ENCODE measurements around the gene BMP8A. TPM values are rescaled to one million over a fixed set of nuclear protein-coding genes. Genes with fewer than 3 reads are reported as not detected.
"Not testable (repeated sequence)": the region's sequence is repeated elsewhere in the genome, so short reads cannot be mapped to it uniquely, and the experiment has no call there.

The BMP8A gene, protein sequence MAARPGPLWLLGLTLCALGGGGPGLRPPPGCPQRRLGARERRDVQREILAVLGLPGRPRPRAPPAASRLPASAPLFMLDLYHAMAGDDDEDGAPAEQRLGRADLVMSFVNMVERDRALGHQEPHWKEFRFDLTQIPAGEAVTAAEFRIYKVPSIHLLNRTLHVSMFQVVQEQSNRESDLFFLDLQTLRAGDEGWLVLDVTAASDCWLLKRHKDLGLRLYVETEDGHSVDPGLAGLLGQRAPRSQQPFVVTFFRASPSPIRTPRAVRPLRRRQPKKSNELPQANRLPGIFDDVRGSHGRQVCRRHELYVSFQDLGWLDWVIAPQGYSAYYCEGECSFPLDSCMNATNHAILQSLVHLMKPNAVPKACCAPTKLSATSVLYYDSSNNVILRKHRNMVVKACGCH
- 0.07 and 0.13 TPM in 2 replicates for total RNA-seq

DNA sequence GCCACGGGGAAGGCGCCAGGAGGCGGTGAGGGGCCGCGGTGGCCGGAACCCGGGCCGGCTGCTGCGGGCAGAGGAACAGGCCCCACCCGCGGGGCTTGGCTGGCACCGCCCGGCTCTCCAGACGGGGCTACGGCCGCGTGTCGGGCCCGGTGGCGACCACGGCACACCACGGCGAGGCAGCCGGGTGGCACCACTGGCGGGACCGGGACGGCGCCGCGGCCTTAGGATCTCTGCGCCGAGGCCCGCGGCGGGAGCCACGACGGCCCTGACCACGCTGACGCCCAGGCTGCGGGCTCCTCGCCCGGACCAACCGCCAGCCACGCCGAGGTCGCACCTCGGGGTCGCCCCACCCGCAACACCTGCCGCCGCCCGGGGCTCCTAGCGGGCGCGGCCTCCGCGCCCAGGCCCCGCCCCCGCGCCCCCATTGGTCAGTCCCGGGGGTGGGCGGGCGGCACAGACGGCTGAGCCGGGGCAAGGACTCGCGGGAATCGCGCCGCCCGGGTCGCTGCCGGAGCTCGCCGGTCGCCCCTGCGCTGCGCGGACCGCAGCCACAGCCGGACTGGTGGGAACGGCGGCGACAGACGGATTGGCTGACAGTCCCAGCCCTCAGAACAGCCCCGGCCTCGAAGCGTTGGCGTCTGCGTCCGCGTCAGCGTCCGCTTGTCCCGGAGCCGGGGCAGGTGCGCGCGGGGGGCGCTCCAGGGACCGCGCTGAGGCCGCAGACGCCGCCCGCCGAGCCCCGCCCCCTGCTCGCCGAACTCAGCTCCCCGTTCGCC, at the start of gene BMP8A:
Gene BMP8A, plus strand, starts transcription at position 491 of the 776 bp plus-strand sequence. CDS start 356 bp downstream, outside the sequence.
- DNase-seq (ENCODE audit: low read depth, low spot score): no peak

DNA sequence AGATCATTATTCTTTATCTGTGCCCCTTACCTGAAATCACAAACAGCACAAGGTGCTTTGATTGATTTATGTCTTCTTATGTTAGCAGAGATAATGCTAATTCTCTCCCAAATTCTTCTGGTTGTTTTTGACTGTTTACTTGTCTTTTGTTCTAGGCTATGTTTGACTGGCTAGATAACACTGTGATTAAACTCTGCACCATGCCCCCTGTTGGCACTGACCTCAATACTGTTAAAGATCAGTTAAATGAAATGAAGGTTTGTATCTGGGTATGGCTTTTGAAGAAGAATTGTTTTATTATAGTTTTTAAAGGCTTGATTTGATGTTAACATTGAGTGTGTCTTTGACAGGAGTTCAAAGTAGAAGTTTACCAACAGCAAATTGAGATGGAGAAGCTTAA, 49.6 kb upstream of the BMP8A start:
- DNase-seq (ENCODE audit: low read depth, low spot score): no peak

DNA sequence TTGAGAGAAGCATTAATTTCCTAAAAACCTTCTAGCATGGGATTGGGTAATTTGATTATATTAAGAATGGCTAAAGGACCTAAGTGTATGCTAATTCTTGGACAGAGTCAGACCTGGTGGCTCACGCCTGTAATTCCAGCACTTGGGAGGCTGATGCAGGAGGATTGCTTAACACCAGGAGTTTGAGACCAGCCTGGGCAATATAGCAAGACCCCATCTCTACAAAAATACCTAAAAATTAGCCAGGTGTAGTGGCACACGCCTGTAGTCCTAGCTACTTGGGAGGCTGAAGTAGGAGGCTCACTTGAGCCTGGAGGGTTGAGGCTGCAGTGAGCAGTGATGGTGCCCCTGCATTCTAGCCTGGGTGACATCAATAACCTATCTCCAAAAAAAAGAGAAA, 45.9 kb upstream of the BMP8A start:
- DNase-seq (ENCODE audit: low read depth, low spot score): no peak

DNA sequence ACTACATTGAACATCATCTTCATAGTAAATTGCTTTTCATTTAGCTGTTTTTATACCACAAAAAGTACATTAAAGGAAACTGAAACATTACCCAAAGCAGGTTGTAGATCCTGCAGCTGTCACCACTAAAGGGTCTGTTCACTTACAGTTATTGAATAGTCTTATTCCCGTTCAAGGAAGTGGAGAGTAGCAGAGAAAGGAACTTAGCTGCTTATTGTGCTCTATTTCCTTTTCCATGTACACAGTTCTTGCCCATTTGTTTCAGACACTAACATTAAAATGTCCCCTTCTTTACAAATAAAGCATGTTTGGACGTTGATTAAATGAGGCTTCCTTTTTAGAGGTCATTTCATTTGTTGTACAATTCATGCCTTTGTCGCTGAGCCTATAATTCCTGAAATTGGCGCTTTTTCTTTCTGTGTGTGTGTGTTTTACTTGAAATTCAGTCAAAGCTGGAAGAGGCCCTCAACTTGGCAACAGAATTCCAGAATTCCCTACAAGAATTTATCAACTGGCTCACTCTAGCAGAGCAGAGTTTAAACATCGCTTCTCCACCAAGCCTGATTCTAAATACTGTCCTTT, 44.4 kb upstream of the BMP8A start:
- no peak for DNase-seq (ENCODE audit: low read depth, low spot score)

DNA sequence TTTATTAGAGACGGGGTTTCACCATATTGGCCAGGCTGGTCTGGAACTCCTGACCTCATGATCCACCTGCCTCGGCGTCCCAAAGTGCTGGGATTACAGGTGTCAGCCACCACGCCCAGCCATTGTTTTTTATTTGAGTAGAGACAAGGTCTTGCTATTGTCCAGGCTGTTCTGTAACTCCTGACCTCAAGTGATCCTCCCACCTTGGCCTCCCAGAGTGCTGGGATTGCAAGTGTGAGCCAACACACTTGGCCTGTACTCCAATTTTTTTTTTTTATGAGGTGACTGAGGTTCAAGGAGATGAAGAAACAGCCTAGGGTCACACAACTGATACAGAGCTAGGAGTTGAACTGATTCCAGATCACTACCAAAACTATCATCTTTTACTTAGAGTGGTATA, 41.4 kb upstream of the BMP8A start:
- not testable (repeated sequence) for DNase-seq (ENCODE audit: low read depth, low spot score)

DNA sequence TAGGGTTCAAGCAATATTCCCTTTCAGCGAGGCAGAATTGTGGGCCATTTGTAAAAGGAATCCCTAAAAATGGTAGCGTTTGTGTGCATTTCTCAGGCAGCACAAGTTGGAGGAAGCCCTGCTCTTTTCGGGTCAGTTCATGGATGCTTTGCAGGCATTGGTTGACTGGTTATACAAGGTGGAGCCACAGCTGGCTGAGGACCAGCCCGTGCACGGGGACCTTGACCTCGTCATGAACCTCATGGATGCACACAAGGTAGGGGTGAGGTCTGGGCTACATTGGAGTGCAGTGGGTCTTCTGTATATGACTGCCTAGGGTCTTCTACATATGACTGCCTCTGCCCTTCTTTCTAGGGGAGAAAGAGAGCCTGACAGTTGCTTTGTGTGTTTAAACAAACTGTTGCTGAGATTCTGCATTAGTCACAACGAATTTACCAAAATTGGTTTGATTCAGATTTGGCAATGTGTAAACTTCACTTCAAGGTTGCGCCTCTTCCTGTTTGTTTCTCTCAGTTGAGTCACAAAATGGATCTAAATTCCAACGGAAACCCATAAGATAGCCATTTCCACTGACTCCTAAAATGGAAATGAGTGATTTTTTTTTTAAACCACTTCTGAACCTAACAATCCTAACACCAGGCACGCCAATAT, 40.4 kb upstream of the BMP8A start:
- DNase-seq (ENCODE audit: low read depth, low spot score): peak; percentile 83

DNA sequence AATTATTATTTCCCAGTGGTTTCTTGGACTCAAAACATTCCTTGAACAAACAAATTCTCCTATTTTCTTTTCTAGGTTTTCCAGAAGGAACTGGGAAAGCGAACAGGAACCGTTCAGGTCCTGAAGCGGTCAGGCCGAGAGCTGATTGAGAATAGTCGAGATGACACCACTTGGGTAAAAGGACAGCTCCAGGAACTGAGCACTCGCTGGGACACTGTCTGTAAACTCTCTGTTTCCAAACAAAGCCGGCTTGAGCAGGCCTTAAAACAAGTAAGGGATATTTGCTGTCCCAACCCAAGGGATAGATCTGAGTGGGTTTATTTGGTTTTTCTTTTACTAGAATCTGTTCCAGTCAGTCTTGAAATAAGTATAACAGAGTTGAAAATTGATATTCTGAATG, 39.4 kb upstream of the BMP8A start:
- no peak for DNase-seq (ENCODE audit: low read depth, low spot score)

DNA sequence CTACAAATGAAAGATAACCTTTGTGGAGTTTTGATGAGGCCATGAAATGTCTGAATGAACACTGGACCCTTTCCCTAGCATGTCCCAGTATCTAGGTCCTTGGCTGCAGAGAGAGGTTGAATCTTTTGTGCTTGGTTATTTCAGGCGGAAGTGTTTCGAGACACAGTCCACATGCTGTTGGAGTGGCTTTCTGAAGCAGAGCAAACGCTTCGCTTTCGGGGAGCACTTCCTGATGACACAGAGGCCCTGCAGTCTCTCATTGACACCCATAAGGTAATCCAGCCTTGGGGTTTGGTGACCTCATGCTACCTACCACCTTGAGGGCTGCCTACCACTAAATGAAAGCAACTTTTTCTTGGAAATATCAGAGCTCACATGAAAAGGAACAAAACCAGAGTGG, 38.9 kb upstream of the BMP8A start:
- no peak for DNase-seq (ENCODE audit: low read depth, low spot score)

DNA sequence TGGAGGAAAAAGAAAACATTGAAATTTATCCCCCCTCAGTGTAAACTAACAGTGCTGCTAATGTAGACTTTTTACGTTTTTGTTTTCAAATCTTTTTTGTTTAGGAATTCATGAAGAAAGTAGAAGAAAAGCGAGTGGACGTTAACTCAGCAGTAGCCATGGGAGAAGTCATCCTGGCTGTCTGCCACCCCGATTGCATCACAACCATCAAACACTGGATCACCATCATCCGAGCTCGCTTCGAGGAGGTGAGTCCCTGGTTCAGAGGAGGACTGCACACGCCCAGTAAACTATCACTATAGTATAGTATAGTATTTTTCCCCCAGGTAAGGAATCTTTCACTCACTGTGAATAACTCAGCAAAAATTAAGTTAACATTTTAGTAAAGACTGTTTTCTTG, 37.8 kb upstream of the BMP8A start:
- DNase-seq (ENCODE audit: low read depth, low spot score): no peak

DNA sequence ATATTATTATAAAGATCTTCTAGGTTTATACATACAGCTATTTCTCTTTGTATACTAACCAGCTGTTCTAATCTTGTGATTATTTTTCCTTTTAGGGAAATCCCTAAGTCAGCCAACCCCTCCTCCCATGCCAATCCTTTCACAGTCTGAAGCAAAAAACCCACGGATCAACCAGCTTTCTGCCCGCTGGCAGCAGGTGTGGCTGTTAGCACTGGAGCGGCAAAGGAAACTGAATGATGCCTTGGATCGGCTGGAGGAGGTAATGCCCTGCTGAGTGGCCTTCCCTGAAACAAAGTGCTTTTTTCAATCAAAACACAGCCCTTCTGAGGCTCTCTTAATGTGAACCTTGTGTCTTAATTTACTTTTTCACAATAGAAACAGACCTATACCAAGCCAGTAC, 32.4 kb upstream of the BMP8A start:
- DNase-seq (ENCODE audit: low read depth, low spot score): no peak

DNA sequence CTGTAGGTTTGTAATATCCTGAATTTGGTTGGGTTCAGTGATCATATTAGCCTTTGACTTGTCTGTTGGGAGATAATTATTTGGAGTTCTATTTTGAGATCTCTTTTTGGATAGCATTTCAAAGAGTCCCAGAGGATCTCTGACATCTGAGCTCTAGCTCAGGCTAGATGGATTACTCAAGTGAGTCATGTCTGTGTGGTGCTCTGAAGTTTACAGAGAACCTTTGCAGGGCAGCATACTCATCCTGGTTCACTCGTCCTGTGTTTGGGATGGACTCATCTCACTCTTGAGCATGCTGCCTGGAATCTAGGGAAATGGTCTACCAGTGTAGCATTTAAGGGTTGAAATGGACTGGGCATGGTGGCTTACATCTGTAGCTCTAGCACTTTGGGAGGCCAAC, 29.4 kb upstream of the BMP8A start:
- no peak for DNase-seq (ENCODE audit: low read depth, low spot score)

DNA sequence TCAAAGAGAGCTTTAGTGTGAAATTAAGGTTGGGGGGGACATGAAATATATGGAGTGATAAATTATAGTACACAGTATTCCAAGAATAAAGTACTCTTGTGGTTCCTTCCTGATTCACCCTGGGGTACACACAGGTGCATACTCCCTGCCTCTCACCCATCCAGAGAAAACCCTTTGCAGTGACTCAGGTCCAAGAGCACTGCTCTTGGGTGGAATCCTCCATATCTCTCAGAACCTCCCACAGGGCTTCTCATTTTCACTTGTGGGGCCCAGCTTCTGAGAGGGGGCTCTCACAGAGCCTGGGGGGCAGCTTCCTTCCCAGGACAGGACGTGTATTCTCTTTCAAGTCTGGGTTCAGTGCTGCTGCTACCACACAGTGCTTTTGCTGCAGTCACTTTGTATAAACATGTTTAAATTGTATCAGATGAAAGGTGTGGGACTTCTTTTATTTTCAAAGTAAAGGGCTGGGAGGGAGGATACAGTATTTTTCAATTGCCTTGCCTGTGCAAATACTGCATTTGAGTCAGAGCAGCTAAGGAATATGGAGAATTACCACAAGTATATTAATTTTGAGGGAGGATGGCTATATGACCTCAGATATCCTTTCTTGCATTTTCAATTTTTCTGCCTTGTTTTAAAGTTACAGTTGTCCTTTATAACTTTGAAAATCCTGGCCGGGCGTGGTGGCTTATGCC, 24.9 kb upstream of the BMP8A start:
- DNase-seq (ENCODE audit: low read depth, low spot score): no peak

DNA sequence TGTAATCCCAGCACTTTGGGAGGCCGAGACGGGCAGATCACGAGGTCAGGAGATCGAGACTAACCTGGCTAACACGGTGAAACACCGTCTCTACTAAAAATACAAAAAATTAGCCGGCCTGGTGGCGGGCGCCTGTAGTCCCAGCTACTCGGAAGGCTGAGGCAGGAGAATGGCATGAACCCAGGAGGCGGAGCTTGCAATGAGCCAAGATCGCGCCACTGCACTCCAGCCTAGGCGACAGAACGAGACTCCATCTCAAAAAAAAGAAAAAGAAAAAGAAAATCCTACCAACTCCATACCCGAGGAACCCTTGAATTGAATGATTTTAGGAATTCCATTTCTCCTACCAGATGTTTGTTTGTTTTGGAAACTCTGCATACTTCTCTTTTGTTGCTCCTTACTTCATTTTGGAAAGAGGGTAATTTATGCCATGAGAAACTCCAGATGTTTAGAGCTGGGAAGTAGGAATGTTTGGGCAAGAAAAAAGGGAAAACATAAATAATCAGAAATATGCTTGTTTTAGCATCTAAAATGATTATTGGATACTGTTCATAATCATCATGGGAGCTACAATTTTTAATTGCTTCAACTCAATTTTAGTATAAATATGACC, 24.2 kb upstream of the BMP8A start:
- not testable (repeated sequence) for DNase-seq (ENCODE audit: low read depth, low spot score)

DNA sequence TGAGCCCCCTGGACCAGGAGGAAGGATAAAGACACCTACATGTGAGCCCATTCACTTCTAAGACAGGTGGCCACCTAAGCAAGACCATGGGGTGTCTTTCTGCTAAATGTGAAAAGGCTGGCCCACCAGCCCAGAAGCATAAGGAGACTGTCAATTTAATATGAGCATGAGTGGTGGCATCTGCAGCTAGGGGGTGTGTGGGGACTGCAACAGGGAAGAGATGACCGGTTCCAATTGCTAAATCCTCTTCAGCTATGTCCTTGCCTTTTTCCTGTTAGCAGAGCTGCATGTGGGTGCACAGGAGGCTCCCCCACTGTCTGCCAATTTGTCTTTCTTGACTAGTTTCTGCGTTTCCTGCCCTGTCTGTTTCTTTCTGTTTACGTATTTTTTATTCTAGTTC, 22.3 kb upstream of the BMP8A start:
- no peak for DNase-seq (ENCODE audit: low read depth, low spot score)

DNA sequence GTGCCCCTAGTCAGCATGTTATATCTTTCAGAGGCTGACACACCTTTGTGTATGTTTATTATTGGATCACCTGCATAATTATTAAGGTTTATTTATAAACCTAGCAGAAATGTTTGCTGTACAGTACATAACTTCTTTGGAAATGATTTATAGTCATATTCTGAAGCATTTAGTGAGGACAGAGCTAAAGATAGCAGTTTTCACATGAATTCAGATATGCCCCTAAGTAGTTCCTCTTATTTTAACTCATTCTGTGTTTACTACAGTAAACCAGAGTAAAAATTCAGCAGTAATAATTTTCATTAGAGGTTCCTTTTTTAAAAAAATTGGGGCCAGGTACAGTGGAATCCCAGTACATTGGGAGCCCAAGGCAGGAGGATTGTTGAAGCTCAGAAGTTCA, 21.4 kb upstream of the BMP8A start:
- DNase-seq (ENCODE audit: low read depth, low spot score): no peak

DNA sequence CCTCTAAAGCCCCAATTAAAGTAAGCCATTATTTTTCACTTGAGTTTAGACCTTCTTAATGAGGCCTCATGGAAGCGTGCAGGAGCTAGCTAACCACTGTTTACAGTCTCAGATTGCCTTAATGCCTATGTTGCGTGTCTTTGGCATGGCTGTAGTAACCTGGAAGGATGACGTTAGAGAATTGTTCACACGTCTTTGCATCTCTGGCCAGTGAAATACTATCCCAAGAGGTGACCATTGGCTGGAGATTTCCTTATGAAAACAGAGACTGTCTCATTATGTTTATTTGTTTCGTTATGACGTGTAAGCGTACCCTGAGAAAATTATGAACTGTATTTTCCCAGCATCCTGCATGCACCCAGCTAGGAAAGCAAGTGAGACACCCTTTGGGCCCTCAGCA, 18.6 kb upstream of the BMP8A start:
- DNase-seq (ENCODE audit: low read depth, low spot score): no peak

DNA sequence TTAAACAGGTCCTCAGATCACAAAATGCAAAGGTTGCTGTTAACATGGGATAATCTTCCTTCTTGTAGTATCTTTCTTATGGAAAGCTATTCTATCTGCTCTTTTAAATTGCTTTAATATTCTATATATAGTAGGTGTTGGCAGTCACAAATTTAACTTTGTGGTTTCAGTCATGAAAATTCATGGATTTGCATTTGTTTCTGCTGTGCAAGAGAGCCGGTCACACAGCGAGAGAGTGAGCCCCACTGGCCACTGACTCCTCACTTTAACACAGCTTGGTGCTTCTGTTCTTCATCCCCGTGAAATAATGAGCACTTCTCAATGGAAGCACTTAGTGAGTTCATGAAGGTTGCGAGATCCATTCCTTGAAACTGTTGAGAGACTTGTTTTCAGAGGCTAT, 18.1 kb upstream of the BMP8A start:
- no peak for DNase-seq (ENCODE audit: low read depth, low spot score)

DNA sequence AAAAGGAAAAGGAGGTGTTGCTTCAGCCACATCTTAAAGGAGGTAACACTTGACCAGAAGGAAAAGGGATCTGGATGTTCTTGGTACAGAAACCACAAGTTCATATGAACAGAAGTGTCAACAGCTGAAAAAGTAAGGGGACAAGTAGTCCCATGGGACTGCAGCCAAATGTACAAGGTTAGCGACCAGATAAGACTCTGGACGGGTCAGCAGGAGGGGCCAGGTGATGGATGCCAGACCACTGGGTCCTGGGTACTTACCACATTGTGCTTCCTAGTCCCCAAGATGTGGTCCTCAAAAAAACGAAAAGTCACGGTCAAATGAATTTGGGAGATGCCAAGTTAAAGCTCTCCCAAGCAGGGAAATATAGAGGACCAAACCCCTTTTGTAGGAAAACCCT, 16.6 kb upstream of the BMP8A start:
- DNase-seq (ENCODE audit: low read depth, low spot score): no peak

DNA sequence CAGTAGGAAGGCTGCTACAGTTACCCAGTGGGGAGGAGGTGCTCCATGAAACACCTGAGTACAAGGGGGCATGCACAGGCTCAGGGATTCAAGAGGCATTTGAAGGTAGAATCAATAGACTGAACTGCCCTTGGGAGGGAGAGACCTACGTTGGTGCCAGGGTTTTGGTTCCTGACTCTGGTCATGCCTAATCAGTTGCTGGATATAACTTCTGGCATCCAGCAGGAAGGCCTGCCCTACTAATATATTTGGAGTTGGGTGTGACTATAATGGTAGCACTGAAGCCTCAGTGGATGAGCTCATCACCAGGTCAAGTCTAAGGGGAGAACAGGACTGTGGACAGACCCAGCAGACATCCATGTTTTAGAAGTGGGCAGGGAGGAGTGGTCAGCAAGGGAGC, 15.9 kb upstream of the BMP8A start:
- not testable (repeated sequence) for DNase-seq (ENCODE audit: low read depth, low spot score)

DNA sequence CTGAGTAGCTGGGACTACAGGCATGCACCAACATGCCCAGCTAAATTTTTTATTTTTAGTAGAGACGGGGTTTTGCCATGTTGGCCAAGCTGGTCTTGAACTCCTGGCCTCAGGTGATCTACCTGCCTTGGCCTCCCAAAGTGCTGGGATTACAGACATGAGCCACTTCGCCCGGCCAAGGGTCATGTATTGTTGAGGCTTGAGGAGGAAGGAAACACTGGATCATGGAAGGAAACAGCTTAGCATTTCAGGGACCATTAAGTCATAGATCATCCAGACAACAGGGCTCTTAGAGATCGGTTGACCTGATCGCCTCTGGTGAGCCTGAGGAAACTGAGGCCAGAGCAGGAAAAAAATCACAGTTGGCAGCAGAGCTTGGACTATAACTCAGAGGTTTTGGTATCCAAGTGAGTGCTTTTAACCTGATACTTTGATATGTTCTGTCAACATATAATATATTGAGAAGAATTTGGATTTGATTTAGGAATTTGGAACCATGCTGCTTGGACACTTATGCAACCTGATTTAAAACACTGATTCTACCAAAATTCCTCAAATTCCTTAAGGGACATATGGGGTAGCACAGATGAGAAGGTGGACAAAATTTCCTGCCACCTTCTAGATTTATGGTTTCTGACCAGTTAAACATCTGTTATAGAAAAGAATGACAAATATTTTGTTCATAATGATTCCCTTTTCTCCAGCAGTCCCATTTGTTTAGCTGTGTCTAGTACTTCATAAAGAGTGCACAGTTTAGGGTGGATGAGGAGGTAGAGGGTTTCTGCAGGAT, 13.1 kb upstream of the BMP8A start:
- no peak for DNase-seq (ENCODE audit: low read depth, low spot score)

Measured in pulmonary artery endothelial cell (primary cell).